ENCODE data around the gene POLN. TPM values are rescaled to one million over a fixed set of nuclear protein-coding genes. Genes with fewer than 3 reads are reported as not detected.

The POLN gene
- total RNA-seq, 4 donors from 2014 or later, result 0.26 to 5.8 (median 5.5) TPM; not detected in 1

- H3K36me3 ChIP-seq, result no peaks in the 10 kb centered on the region
- intact Hi-C loops (cut with DNase I; ENCODE audit: low total_unique reads), result no loop called here
- TF ChIP-seq POLR2A (IDR thresholded peaks at IDR 0.05) (no peak), CTCF (IDR thresholded peaks at IDR 0.05) (no peak)
- H3K9me3 ChIP-seq, result no peaks in the 10 kb centered on the region
- no peaks in the 10 kb centered on the region for H3K27me3 ChIP-seq
- no peak for DNase-seq
- no peak overlapping the region for H3K27ac ChIP-seq
- H3K4me3 ChIP-seq, result no peak overlapping the region
- no peaks in the 10 kb centered on the region for H3K4me1 ChIP-seq
These were observed 149.8 kb downstream of the POLN start for GRCh38 chr4:2091990-2092668.

GRCh38 chr4:2090642-2091041, 151.3 kb downstream of the POLN start:
- intact Hi-C loops (cut with DNase I; ENCODE audit: low total_unique reads), result no loop called here

GRCh38 chr4:2089222-2089621, 152.7 kb downstream of the POLN start:
- no peak overlapping the region for H3K27ac ChIP-seq
- no peak overlapping the region for H3K4me3 ChIP-seq
- no peaks in the 10 kb centered on the region for H3K36me3 ChIP-seq
- H3K27me3 ChIP-seq, result no peaks in the 10 kb centered on the region
- no peaks in the 10 kb centered on the region for H3K4me1 ChIP-seq
- intact Hi-C loops (cut with DNase I; ENCODE audit: low total_unique reads), result no loop called here
- DNase-seq, result no peak
- no peaks in the 10 kb centered on the region for H3K9me3 ChIP-seq
- TF ChIP-seq CTCF (IDR thresholded peaks at IDR 0.05) (no peak), POLR2A (IDR thresholded peaks at IDR 0.05) (no peak)

More at GRCh38 chr4:2090642-2091041, 151.3 kb downstream of the POLN start:
- Histone ChIP-seq H3K27me3 (no peaks in the 10 kb centered on the region), H3K4me1 (no peaks in the 10 kb centered on the region), H3K27ac (no peak overlapping the region), H3K9me3 (no peaks in the 10 kb centered on the region), H3K4me3 (no peak overlapping the region), H3K36me3 (no peaks in the 10 kb centered on the region)
- DNase-seq, result no peak
- TF ChIP-seq CTCF (IDR thresholded peaks at IDR 0.05), result no peak
- TF ChIP-seq POLR2A (IDR thresholded peaks at IDR 0.05), result no peak

- Histone ChIP-seq H3K9me3 (no peaks in the 10 kb centered on the region), H3K36me3 (no peaks in the 10 kb centered on the region), H3K27ac (no peak overlapping the region), H3K4me1 (no peaks in the 10 kb centered on the region), H3K27me3 (no peaks in the 10 kb centered on the region), H3K4me3 (no peak overlapping the region)
- TF ChIP-seq POLR2A (IDR thresholded peaks at IDR 0.05), result no peak
- intact Hi-C loops (cut with DNase I; ENCODE audit: low total_unique reads), result no loop called here
- no peak for DNase-seq
These were observed 154.8 kb downstream of the POLN start for GRCh38 chr4:2087170-2087569.

GRCh38 chr4:2085496-2085901, 156.4 kb downstream of the POLN start:
- Histone ChIP-seq H3K27me3 (no peaks in the 10 kb centered on the region), H3K36me3 (no peaks in the 10 kb centered on the region), H3K4me1 (no peaks in the 10 kb centered on the region), H3K27ac (no peak overlapping the region), H3K9me3 (no peaks in the 10 kb centered on the region), H3K4me3 (no peak overlapping the region)
- intact Hi-C loops (cut with DNase I; ENCODE audit: low total_unique reads), result no loop called here
- no peak for DNase-seq
- TF ChIP-seq CTCF (IDR thresholded peaks at IDR 0.05) (no peak), POLR2A (IDR thresholded peaks at IDR 0.05) (no peak)

Measured in uterus (tissue), 4 donors.